IMR-90 (cell line): ENCODE results near the gene ZDHHC14. TPM values are rescaled to one million over a fixed set of nuclear protein-coding genes. Genes with fewer than 3 reads are reported as not detected.

ENCODE experiments used
- ATAC-seq: fragments of 200-7000 bp; cut with Tn5 transposase; 2 replicates; pipeline ENCODE4 v1.9.1; 2020; ENCODE audit warnings: low read depth, mild to moderate bottlenecking, moderate library complexity
- BruUV-seq: library from RNA; stranded (reverse); fragments of 400-500 nt; replicated peaks from 2 replicates; lab custom pipeline; 2021; lab: Mats Ljungman, UMichigan
- CTCF ChIA-PET: fragments of 300-600 bp; formaldehyde crosslinking; extraction: SDS; loops from one replicate; lab custom pipeline; 2021; ENCODE audit warnings: antibody characterized with exemption; lab: Yijun Ruan, JAX
- POLR2A ChIA-PET: fragments of 300-600 bp; sonication (Branson Sonifier 250); formaldehyde crosslinking; loops from one replicate; lab custom pipeline; 2022; ENCODE audit warnings: antibody characterized with exemption; ENCODE audit not compliant: unreplicated experiment; lab: Charles Lee
- DNase-seq: peaks from one replicate; pipeline ENCODE4 v3.0.0; 2013
- H2AFZ ChIP-seq: replicated peaks from 2 replicates; pipeline ENCODE3; 2013; ENCODE audit warnings: low read length, mild to moderate bottlenecking; ENCODE audit not compliant: poor library complexity
- H2AK5ac ChIP-seq: 2 replicates; pipeline ENCODE4 v1.6.1; 2013; ENCODE audit warnings: low read depth, low read length, inconsistent platforms
- H2AK9ac ChIP-seq: replicated peaks from 2 replicates; pipeline ENCODE3; 2013; ENCODE audit warnings: mild to moderate bottlenecking, low read depth, low read length, moderate library complexity; ENCODE audit not compliant: poor library complexity
- H2BK120ac ChIP-seq: 2 replicates; pipeline ENCODE4 v1.6.1; 2013; ENCODE audit warnings: low read depth, low read length, inconsistent platforms
- H2BK15ac ChIP-seq: 3 replicates; pipeline ENCODE4 v1.6.1; 2013; ENCODE audit warnings: low read depth, low read length, inconsistent platforms
- H2BK20ac ChIP-seq: 2 replicates; pipeline ENCODE4 v1.6.1; 2013; ENCODE audit warnings: low read depth, mild to moderate bottlenecking, inconsistent platforms, low read length, moderate library complexity
- H2BK5ac ChIP-seq: 2 replicates; pipeline ENCODE4 v1.6.1; 2013; ENCODE audit warnings: mild to moderate bottlenecking, low read depth, low read length, inconsistent platforms; ENCODE audit not compliant: poor library complexity, severe bottlenecking
- H3K14ac ChIP-seq: replicated peaks from 2 replicates; pipeline ENCODE4 v1.6.1; 2013; ENCODE audit warnings: low read depth, low read length, inconsistent platforms
- H3K18ac ChIP-seq: 2 replicates; pipeline ENCODE4 v1.6.1; 2013; ENCODE audit warnings: low read depth, low read length, control low read depth
- H3K23ac ChIP-seq: 2 replicates; pipeline ENCODE4 v1.6.1; 2013; ENCODE audit warnings: low read depth, low read length, inconsistent platforms
- H3K27ac ChIP-seq: 2 replicates; pipeline ENCODE4 v1.5.1; 2013; ENCODE audit warnings: mild to moderate bottlenecking, control low read depth, low read length; ENCODE audit not compliant: insufficient read depth
- H3K27me3 ChIP-seq: 2 replicates; pipeline ENCODE4 v1.6.1; 2013; ENCODE audit warnings: low read length; ENCODE audit not compliant: control insufficient read depth, insufficient read depth
- H3K36me3 ChIP-seq: 2 replicates; pipeline ENCODE4 v1.6.1; 2013; ENCODE audit warnings: low read length, mixed read lengths; ENCODE audit not compliant: control insufficient read depth, insufficient read depth
- H3K4ac ChIP-seq: 2 replicates; pipeline ENCODE4 v1.6.1; 2013; ENCODE audit warnings: low read depth, low read length, inconsistent platforms
- H3K4me1 ChIP-seq: 2 replicates; pipeline ENCODE4 v1.6.1; 2013; ENCODE audit warnings: low read length, mixed read lengths; ENCODE audit not compliant: control insufficient read depth, insufficient read depth
- H3K4me2 ChIP-seq: 2 replicates; pipeline ENCODE4 v1.6.1; 2013; ENCODE audit warnings: low read depth, mild to moderate bottlenecking, control low read depth, low read length, moderate library complexity
- H3K4me3 ChIP-seq: 2 replicates; pipeline ENCODE4 v1.5.1; 2013; ENCODE audit warnings: low read depth, mild to moderate bottlenecking, control low read depth, low read length, moderate library complexity; ENCODE audit not compliant: insufficient read depth
- H3K56ac ChIP-seq: 2 replicates; pipeline ENCODE4 v1.6.1; 2013; ENCODE audit warnings: low read length, inconsistent platforms; ENCODE audit not compliant: insufficient read depth; ENCODE audit errors: extremely low read depth
- H3K79me1 ChIP-seq, 2 experiments: 2 replicates each; pipeline ENCODE4 v1.6.1; 2013; ENCODE audit warnings: low read length in 2 of 2, inconsistent platforms in 1 of 2, low read depth in 1 of 2
- H3K9ac ChIP-seq: 2 replicates; pipeline ENCODE4 v1.6.1; 2013; ENCODE audit warnings: low read depth, low read length, control low read depth
- H3K9me1 ChIP-seq: 2 replicates; pipeline ENCODE4 v1.6.1; 2013; ENCODE audit warnings: low read length, inconsistent platforms; ENCODE audit not compliant: insufficient read depth
- H3K9me3 ChIP-seq: 2 replicates; pipeline ENCODE4 v1.6.1; 2013; ENCODE audit warnings: low read length; ENCODE audit not compliant: control insufficient read depth, insufficient read depth
- H4K20me1 ChIP-seq: 2 replicates; pipeline ENCODE4 v1.6.1; 2013; ENCODE audit warnings: low read length, inconsistent platforms; ENCODE audit not compliant: insufficient read depth
- H4K5ac ChIP-seq: 2 replicates; pipeline ENCODE4 v1.6.1; 2013; ENCODE audit warnings: mild to moderate bottlenecking, low read depth, low read length, control low read depth
- H4K8ac ChIP-seq, 2 experiments: 2 replicates each; pipeline ENCODE4 v1.6.1; 2013; ENCODE audit warnings: low read depth in 2 of 2, low read length in 2 of 2, control low read depth in 1 of 2, inconsistent platforms in 1 of 2
- H4K91ac ChIP-seq: 2 replicates; pipeline ENCODE4 v1.6.1; 2013; ENCODE audit warnings: low read depth, low read length, inconsistent platforms; ENCODE audit not compliant: insufficient read depth
- BHLHE40 ChIP-seq: fragments of 150-350 bp; IDR thresholded peaks from 2 replicates; pipeline ENCODE4 v1.6.1; 2016; ENCODE audit warnings: mild to moderate bottlenecking, low read depth, low read length
- CEBPB ChIP-seq: IDR thresholded peaks from 2 replicates; pipeline ENCODE4 v1.6.1; 2012; ENCODE audit warnings: low read depth, low read length, improper control_type of control experiment
- CHD1 ChIP-seq: IDR thresholded peaks from 2 replicates; pipeline ENCODE4 v1.6.1; 2012; ENCODE audit warnings: low read depth, low read length, improper control_type of control experiment
- FOS ChIP-seq: fragments of 150-350 bp; IDR thresholded peaks from 2 replicates; pipeline ENCODE4 v1.6.1; 2016; ENCODE audit warnings: low read depth, low read length
- MAFK ChIP-seq: IDR thresholded peaks from 2 replicates; pipeline ENCODE4 v1.6.1; 2012; ENCODE audit warnings: low read depth, low read length, improper control_type of control experiment
- MAZ ChIP-seq: IDR thresholded peaks from 2 replicates; pipeline ENCODE4 v1.6.1; 2012; ENCODE audit warnings: low read depth, mild to moderate bottlenecking, low read length, improper control_type of control experiment, moderate library complexity, borderline replicate concordance
- MXI1 ChIP-seq: IDR thresholded peaks from 2 replicates; pipeline ENCODE4 v1.6.1; 2012; ENCODE audit warnings: low read depth, mild to moderate bottlenecking, low read length, moderate library complexity, borderline replicate concordance
- NFE2L2 ChIP-seq: fragments of 150-350 bp; IDR thresholded peaks from 2 replicates; pipeline ENCODE4 v1.6.1; 2016; ENCODE audit warnings: low read depth, mild to moderate bottlenecking, low read length
- POLR2A ChIP-seq: IDR thresholded peaks from 2 replicates; pipeline ENCODE4 v1.6.1; 2012; ENCODE audit warnings: mild to moderate bottlenecking, low read depth, low read length
- RAD21 ChIP-seq: IDR thresholded peaks from 2 replicates; pipeline ENCODE4 v1.6.1; 2012; ENCODE audit warnings: low read length, improper control_type of control experiment
- RCOR1 ChIP-seq: IDR thresholded peaks from 2 replicates; pipeline ENCODE4 v1.6.1; 2012; ENCODE audit warnings: mild to moderate bottlenecking, low read length, improper control_type of control experiment; ENCODE audit not compliant: insufficient replicate concordance
- RFX5 ChIP-seq: IDR thresholded peaks from 2 replicates; pipeline ENCODE4 v1.8.0; 2012; ENCODE audit warnings: low read depth, mild to moderate bottlenecking, low read length, moderate library complexity
- SMC3 ChIP-seq: fragments of 150-350 bp; IDR thresholded peaks from 2 replicates; pipeline ENCODE4 v1.6.1; 2016; ENCODE audit warnings: low read depth, mild to moderate bottlenecking, antibody characterized with exemption, low read length, moderate library complexity
- WGBS, 2 experiments: methylation state at CpG; one replicate each; pipeline versions ENCODE4 v1.1.5 to v1.1.7; 2013; ENCODE audit warnings: missing lambda C conversion rate in 2 of 2; ENCODE audit not compliant: insufficient read length in 1 of 2; ENCODE audit errors: extremely low coverage in 2 of 2; 5-methylcytosine and 5-hydroxymethylcytosine counted together
- dilution Hi-C: fragments of 300-500 bp; cut with HindIII; formaldehyde crosslinking; loops from one replicate; pipeline ENCODE4 v1.14.3; 2018; ENCODE audit warnings: low sequenced_read_pairs; ENCODE audit not compliant: unreplicated experiment
- in situ Hi-C: fragments of 300-500 bp; cut with MboI; formaldehyde crosslinking; loops from 3 replicates; pipeline ENCODE4 v1.14.3; 2019; ENCODE audit warnings: low sequenced_read_pairs, inconsistent platforms, mixed read lengths
- intact Hi-C: fragments of 100-400 bp; cut with micrococcal nuclease; formaldehyde crosslinking; loops from 2 replicates; pipeline ENCODE4 v1.10.0; 2022
- polyA plus RNA-seq, 3 experiments: library from polyadenylated mRNA; depleted of rRNA; stranded (reverse); fragments of >200 nt; gene quantifications; 2 replicates each; pipeline ENCODE4 v1.2.3, GENCODE V29; 2012; ENCODE audit warnings: low replicate concordance in 1 of 3
- total RNA-seq: library from RNA; depleted of rRNA; stranded (reverse); fragments of >200 nt; gene quantifications from 2 replicates; pipeline ENCODE4 v1.2.3, GENCODE V29; 2012
- TF ChIP-seq, protein P1 (sequence below): conservative IDR thresholded peaks from 2 replicates; pipeline ENCODE4 v1.5.1; 2012; ENCODE audit warnings: mild to moderate bottlenecking, low read depth, low read length, improper control_type of control experiment
- TF ChIP-seq, protein P2 (sequence below): fragments of 150-350 bp; IDR thresholded peaks from 2 replicates; pipeline ENCODE4 v1.6.1; 2016; ENCODE audit warnings: low read depth, mild to moderate bottlenecking, low read length, moderate library complexity, borderline replicate concordance
- TF ChIP-seq, protein P3 (sequence below): fragments of 150-350 bp; IDR thresholded peaks from 2 replicates; pipeline ENCODE4 v1.6.1; 2017; ENCODE audit warnings: mild to moderate bottlenecking, antibody characterized with exemption, low read length, low read depth

ZDHHC14 gene
- total and polyA plus RNA-seq, 2 of the 4 experiments (the other 2 are of a cell fraction) = 0.90 to 2.0 TPM

DNA sequence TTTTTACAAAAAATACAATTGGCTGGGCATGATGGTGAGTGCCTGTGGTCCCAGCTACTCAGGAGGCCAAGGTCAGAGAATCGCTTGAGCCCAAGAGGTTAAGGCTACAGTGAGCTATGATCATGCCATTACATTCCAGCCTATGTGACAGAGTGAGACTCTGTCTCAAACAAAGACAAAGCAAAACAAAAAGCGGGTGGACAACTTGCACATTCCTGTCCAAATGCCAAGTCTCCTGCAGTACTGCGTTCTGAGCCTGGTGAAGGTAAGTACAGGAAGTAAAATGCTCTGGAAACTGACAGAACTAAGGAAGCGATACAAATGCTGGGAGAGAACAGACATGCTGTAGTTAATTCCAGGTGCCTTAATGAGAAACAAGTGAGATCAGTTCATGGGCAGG lies 37.3 kb upstream of the ZDHHC14 start:
- no peak overlapping the region for H3K4ac ChIP-seq
- intact Hi-C loops = no loop called here

More for the DNA sequence above, 37.3 kb upstream of the ZDHHC14 start:
- ATAC-seq (no peak), DNase-seq (no peak)
- H3K4me3 ChIP-seq = no peak overlapping the region
- H2AK5ac ChIP-seq = no peak overlapping the region
- no peaks in the 10 kb centered on the region for H4K20me1 ChIP-seq
- H4K8ac ChIP-seq = no peak overlapping the region
- H3K9me1 ChIP-seq = no peaks in the 10 kb centered on the region
- H2BK120ac ChIP-seq = no peak overlapping the region
- in situ Hi-C loops = no loop called here
- ChIA-PET POLR2A (interaction anchor here (0.5 kb wide), 1 partner anchor 372 kb away, joined by 9 read pairs; no protein-coding TSS in a partner anchor), CTCF (no interaction called here)
- H4K91ac ChIP-seq = no peak overlapping the region
- H3K14ac ChIP-seq = no peak overlapping the region
- no peaks in the 10 kb centered on the region for H3K79me1 ChIP-seq
- no peak overlapping the region for H3K9ac ChIP-seq
- H2BK5ac ChIP-seq = no peak overlapping the region
- no peak overlapping the region for H3K4me2 ChIP-seq
- no peak overlapping the region for H2AK9ac ChIP-seq
- no peak overlapping the region for H3K27ac ChIP-seq
- no TSS peak for BruUV-seq
- H3K23ac ChIP-seq = no peak overlapping the region
- no peak overlapping the region for H3K56ac ChIP-seq
- no peaks in the 10 kb centered on the region; the same call in 1 of the 2 replicates for H3K9me3 ChIP-seq
- H3K36me3 ChIP-seq = no peaks in the 10 kb centered on the region
- no peak for TF ChIP-seq MAZ
- no peak for TF ChIP-seq POLR2A
- no peak for TF ChIP-seq CHD1
- no peak for TF ChIP-seq SMC3
- no peak for TF ChIP-seq CEBPB
- no peak for TF ChIP-seq RFX5
- no peak for TF ChIP-seq FOS
- TF ChIP-seq, protein P1, sequence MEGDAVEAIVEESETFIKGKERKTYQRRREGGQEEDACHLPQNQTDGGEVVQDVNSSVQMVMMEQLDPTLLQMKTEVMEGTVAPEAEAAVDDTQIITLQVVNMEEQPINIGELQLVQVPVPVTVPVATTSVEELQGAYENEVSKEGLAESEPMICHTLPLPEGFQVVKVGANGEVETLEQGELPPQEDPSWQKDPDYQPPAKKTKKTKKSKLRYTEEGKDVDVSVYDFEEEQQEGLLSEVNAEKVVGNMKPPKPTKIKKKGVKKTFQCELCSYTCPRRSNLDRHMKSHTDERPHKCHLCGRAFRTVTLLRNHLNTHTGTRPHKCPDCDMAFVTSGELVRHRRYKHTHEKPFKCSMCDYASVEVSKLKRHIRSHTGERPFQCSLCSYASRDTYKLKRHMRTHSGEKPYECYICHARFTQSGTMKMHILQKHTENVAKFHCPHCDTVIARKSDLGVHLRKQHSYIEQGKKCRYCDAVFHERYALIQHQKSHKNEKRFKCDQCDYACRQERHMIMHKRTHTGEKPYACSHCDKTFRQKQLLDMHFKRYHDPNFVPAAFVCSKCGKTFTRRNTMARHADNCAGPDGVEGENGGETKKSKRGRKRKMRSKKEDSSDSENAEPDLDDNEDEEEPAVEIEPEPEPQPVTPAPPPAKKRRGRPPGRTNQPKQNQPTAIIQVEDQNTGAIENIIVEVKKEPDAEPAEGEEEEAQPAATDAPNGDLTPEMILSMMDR = no peak
- TF ChIP-seq MAFK = no peak
- TF ChIP-seq, protein P2, sequence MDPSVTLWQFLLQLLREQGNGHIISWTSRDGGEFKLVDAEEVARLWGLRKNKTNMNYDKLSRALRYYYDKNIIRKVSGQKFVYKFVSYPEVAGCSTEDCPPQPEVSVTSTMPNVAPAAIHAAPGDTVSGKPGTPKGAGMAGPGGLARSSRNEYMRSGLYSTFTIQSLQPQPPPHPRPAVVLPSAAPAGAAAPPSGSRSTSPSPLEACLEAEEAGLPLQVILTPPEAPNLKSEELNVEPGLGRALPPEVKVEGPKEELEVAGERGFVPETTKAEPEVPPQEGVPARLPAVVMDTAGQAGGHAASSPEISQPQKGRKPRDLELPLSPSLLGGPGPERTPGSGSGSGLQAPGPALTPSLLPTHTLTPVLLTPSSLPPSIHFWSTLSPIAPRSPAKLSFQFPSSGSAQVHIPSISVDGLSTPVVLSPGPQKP = no peak
- no peak for TF ChIP-seq NFE2L2
- TF ChIP-seq, protein P3, sequence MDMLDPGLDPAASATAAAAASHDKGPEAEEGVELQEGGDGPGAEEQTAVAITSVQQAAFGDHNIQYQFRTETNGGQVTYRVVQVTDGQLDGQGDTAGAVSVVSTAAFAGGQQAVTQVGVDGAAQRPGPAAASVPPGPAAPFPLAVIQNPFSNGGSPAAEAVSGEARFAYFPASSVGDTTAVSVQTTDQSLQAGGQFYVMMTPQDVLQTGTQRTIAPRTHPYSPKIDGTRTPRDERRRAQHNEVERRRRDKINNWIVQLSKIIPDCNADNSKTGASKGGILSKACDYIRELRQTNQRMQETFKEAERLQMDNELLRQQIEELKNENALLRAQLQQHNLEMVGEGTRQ = no peak
- TF ChIP-seq BHLHE40 = no peak
- TF ChIP-seq MXI1 = no peak
- TF ChIP-seq RCOR1 = no peak
- TF ChIP-seq RAD21 = no peak
- dilution Hi-C loops = no loop called here
- H4K5ac ChIP-seq = no peak overlapping the region
- no peaks in the 10 kb centered on the region for H3K4me1 ChIP-seq
- no peak overlapping the region for H2BK20ac ChIP-seq
- no peak overlapping the region for H3K18ac ChIP-seq
- peaks cover 32% of the 10 kb centered on the region for H3K27me3 ChIP-seq
- H2AFZ ChIP-seq = no peak overlapping the region
- WGBS, 2 experiments = 70% methylated on average over 2 of the region's 4 CpGs; no CpG with 5 or more reads in 1 of the 2 experiments
- H2BK15ac ChIP-seq = no peak overlapping the region
